GM12878 (cell line): Measurements from ENCODE around the gene RMI2. TPM values are rescaled to one million over a fixed set of nuclear protein-coding genes. Genes with fewer than 3 reads are reported as not detected.
A peak's percentile ranks its signal among the peaks of the same experiment; 100 is the strongest.

Source experiments
- ASH2L ChIP-seq: fragments of 300-600, 200-600 bp; sonication (generic); IDR thresholded peaks from 2 replicates; pipeline ENCODE4 v1.6.1; 2017; ENCODE audit warnings: low read depth, mild to moderate bottlenecking, borderline replicate concordance
- BHLHE40 ChIP-seq, 2 experiments: fragments of 450-650 bp in 1 of 2; IDR thresholded peaks; 2 replicates each; pipeline ENCODE4 v1.6.1; 2011 to 2017; ENCODE audit warnings: low read depth in 2 of 2, borderline replicate concordance in 1 of 2, improper control_type of control experiment in 1 of 2, low read length in 1 of 2, mild to moderate bottlenecking in 1 of 2
- CBX5 ChIP-seq: sonication (generic); IDR thresholded peaks from 2 replicates; pipeline ENCODE4 v1.6.1; 2016; ENCODE audit warnings: low read depth, moderate library complexity, mild to moderate bottlenecking, inconsistent platforms
- DPF2 ChIP-seq: fragments of 450-650 bp; IDR thresholded peaks from 2 replicates; pipeline ENCODE4 v1.6.1; 2017; ENCODE audit warnings: mild to moderate bottlenecking
- E2F4 ChIP-seq: IDR thresholded peaks from 2 replicates; pipeline ENCODE4 v1.6.1; 2012; ENCODE audit warnings: low read depth, low read length, improper control_type of control experiment
- EZH2 ChIP-seq: IDR thresholded peaks from 2 replicates; pipeline ENCODE4 v1.6.1; 2012; ENCODE audit warnings: low read depth, mild to moderate bottlenecking, control low read depth, inconsistent platforms, low read length, borderline replicate concordance; ENCODE audit not compliant: control insufficient read depth
- FOXM1 ChIP-seq: IDR thresholded peaks from 2 replicates; pipeline ENCODE4 v1.6.1; 2012; ENCODE audit warnings: low read depth, mild to moderate bottlenecking, inconsistent platforms, low read length, moderate library complexity
- HCFC1 ChIP-seq: fragments of 150-350 bp; IDR thresholded peaks from 2 replicates; pipeline ENCODE4 v1.6.1; 2014; ENCODE audit warnings: low read length
- HSF1 ChIP-seq: fragments of 150-350 bp; IDR thresholded peaks from 2 replicates; pipeline ENCODE4 v1.6.1; 2014; ENCODE audit warnings: mild to moderate bottlenecking, low read depth, low read length
- IKZF2 ChIP-seq, 2 experiments: fragments of 450-650 bp; IDR thresholded peaks; 2 replicates each; pipeline ENCODE4 v1.6.1; 2017; ENCODE audit warnings: mild to moderate bottlenecking in 2 of 2, moderate library complexity in 2 of 2
- LARP7 ChIP-seq: fragments of 450-650 bp; IDR thresholded peaks from 2 replicates; pipeline ENCODE4 v1.6.1; 2017; ENCODE audit warnings: mild to moderate bottlenecking
- NBN ChIP-seq: fragments of 450-650 bp; IDR thresholded peaks from 2 replicates; pipeline ENCODE4 v1.6.1; 2016
- NFIC ChIP-seq: IDR thresholded peaks from 2 replicates; pipeline ENCODE4 v1.6.1; 2012; ENCODE audit warnings: low read depth, mild to moderate bottlenecking, inconsistent platforms, low read length, moderate library complexity
- NFXL1 ChIP-seq: fragments of 450-650 bp; IDR thresholded peaks from 2 replicates; pipeline ENCODE4 v1.6.1; 2017; ENCODE audit warnings: antibody characterized with exemption, mild to moderate bottlenecking, borderline replicate concordance
- NR2C1 ChIP-seq: fragments of 450-650 bp; IDR thresholded peaks from 2 replicates; pipeline ENCODE4 v1.6.1; 2017; ENCODE audit warnings: antibody characterized with exemption, mild to moderate bottlenecking, moderate library complexity
- NR2F1 ChIP-seq: fragments of 450-650 bp; conservative IDR thresholded peaks from 2 replicates; pipeline ENCODE4 v1.6.1; 2017; ENCODE audit warnings: mild to moderate bottlenecking
- NRF1 ChIP-seq: conservative IDR thresholded peaks from 2 replicates; pipeline ENCODE4 v1.6.1; 2011; ENCODE audit warnings: mild to moderate bottlenecking, low read depth, low read length, improper control_type of control experiment
- PAX5 ChIP-seq: IDR thresholded peaks from 2 replicates; pipeline ENCODE4 v1.6.1; 2011; ENCODE audit warnings: low read depth, low read length, borderline replicate concordance
- RFX5 ChIP-seq: IDR thresholded peaks from 2 replicates; pipeline ENCODE4 v1.6.1; 2011; ENCODE audit warnings: low read depth, low read length, improper control_type of control experiment
- RUNX3 ChIP-seq: IDR thresholded peaks from 2 replicates; pipeline ENCODE4 v1.6.1; 2012; ENCODE audit warnings: low read length, inconsistent platforms
- SMAD5 ChIP-seq: IDR thresholded peaks from 2 replicates; pipeline ENCODE4 v1.6.1; 2016; ENCODE audit warnings: antibody characterized with exemption, low read depth
- SREBF2 ChIP-seq: IDR thresholded peaks from 2 replicates; pipeline ENCODE4 v1.6.1; 2012; ENCODE audit warnings: mild to moderate bottlenecking, low read length
- SUZ12 ChIP-seq: fragments of 200-600 bp; sonication (generic); IDR thresholded peaks from one replicate; pipeline ENCODE4 v1.6.1; 2018; ENCODE audit warnings: antibody characterized with exemption, mild to moderate bottlenecking; ENCODE audit not compliant: unreplicated experiment
- ZNF217 ChIP-seq: fragments of 450-650 bp; IDR thresholded peaks from 2 replicates; pipeline ENCODE4 v1.6.1; 2017; ENCODE audit warnings: antibody characterized with exemption, mild to moderate bottlenecking
- ZNF24 ChIP-seq: fragments of 450-650 bp; IDR thresholded peaks from 2 replicates; pipeline ENCODE4 v1.6.1; 2017; ENCODE audit warnings: antibody characterized with exemption, mild to moderate bottlenecking
- ZNF687 ChIP-seq: fragments of 450-650 bp; IDR thresholded peaks from 2 replicates; pipeline ENCODE4 v1.6.1; 2017; ENCODE audit warnings: mild to moderate bottlenecking, moderate library complexity
- ZSCAN29 ChIP-seq: fragments of 450-650 bp; IDR thresholded peaks from 2 replicates; pipeline ENCODE4 v1.6.1; 2017; ENCODE audit warnings: mild to moderate bottlenecking, moderate library complexity
- polyA plus RNA-seq, 11 experiments: library from polyadenylated mRNA; depleted of rRNA in 4 of 11; unstranded in 6 of 11; stranded (reverse) in 5 of 11; fragments of >200 nt; fragmentation: Nextera tagmentation in 4 of 11; fragmentation: Illumina TruSeq in 1 of 11; extraction: Ambion mirVana in 4 of 11; extraction: Trizol in 1 of 11; gene quantifications; 1 replicate in 1 of 11; 2 replicates in 10 of 11; pipeline versions ENCODE4 v1.2.1 to v1.2.3, GENCODE V29; 2011 to 2016; ENCODE audit warnings: inconsistent platforms in 2 of 11, missing spikeins in 2 of 11, low read depth in 1 of 11
- total RNA-seq, 4 experiments: library from RNA; depleted of rRNA in 3 of 4; stranded (reverse); fragments of >200 nt in 3 of 4; fragmentation: Illumina TruSeq in 1 of 4; extraction: Trizol in 1 of 4; gene quantifications; 2 replicates each; pipeline versions ENCODE4 v1.2.1 to v1.2.3, GENCODE V29; 2013 to 2021

RMI2 gene
- total and polyA plus RNA-seq, 10 of the 15 experiments (the other 5 are each of a cell fraction or from before 2014, with no cell fraction given), result 9.6 to 68.8 (median 32.1) TPM

- TF ChIP-seq NR2F1 (peak; percentile 71; the same call in 1 of the 2 replicates), ZSCAN29 (no peak), IKZF2 (IDR thresholded peaks at IDR 0.05) (peak; percentile 85 to 96), E2F4 (no peak), NBN (peak; percentile 76), SMAD5 (no peak), RFX5 (no peak), RUNX3 (peak; percentile 95), ZNF24 (0 out of 2 replicates have a peak, but pooled peaks have one; percentile 21), NFIC (peak; percentile 54; the same call in 1 of the 2 replicates), FOXM1 (peak; percentile 52; the same call in 1 of the 2 replicates), NRF1 (no peak), ZNF217 (0 out of 2 replicates have a peak, but pooled peaks have one; percentile 43), BHLHE40 (IDR thresholded peaks at IDR 0.05; ENCODE audit: borderline replicate concordance in 1 of 2, low read depth in 2 of 2, low read length in 1 of 2) (peak; percentile 72 to 89; a peak in 3 of 4 replicates), CBX5 (peak; percentile 84), ZNF687 (peak; percentile 82; the same call in 1 of the 2 replicates), DPF2 (peak; percentile 94), NFXL1 (no peak), HSF1 (no peak), SUZ12 (no peak), ASH2L (no peak), NR2C1 (no peak), SREBF2 (no peak), EZH2 (no peak), PAX5 (peak; percentile 100), LARP7 (peak; percentile 65), HCFC1 (no peak)
Observed at GRCh38 chr16:11308493-11309283, 36.6 kb upstream of the RMI2 start (continued).
